NCI-H2171 (cell line): ENCODE data around the gene PCMT1.
"Not testable (repeated sequence)": the region's sequence is repeated elsewhere in the genome, so short reads cannot be mapped to it uniquely, and the experiment has no call there.

ENCODE experiments used
- DNase-seq: peaks from one replicate; lab custom pipeline; 2025; lab: John Stamatoyannopoulos, UW

Gene PCMT1

GRCh38 chr6:149820506-149820905, 71.0 kb downstream of the PCMT1 start:
- DNase-seq: no peak

- no peak for DNase-seq
Measured at GRCh38 chr6:149821492-149821891, 72.0 kb downstream of the PCMT1 start.

- no peak for DNase-seq
Measured at GRCh38 chr6:149823013-149823412, 73.5 kb downstream of the PCMT1 start.

- no peak for DNase-seq
Measured at GRCh38 chr6:149825292-149825691, 75.8 kb downstream of the PCMT1 start.

GRCh38 chr6:149830731-149831307, 81.3 kb downstream of the PCMT1 start:
- DNase-seq: no peak

- no peak for DNase-seq
Measured at GRCh38 chr6:149831308-149831820, 81.8 kb downstream of the PCMT1 start.

GRCh38 chr6:149833651-149834050, 84.1 kb downstream of the PCMT1 start:
- DNase-seq: no peak

GRCh38 chr6:149834513-149835481, 85.3 kb downstream of the PCMT1 start:
- DNase-seq: no peak

- DNase-seq: no peak
Measured at GRCh38 chr6:149840345-149841075, 91.0 kb downstream of the PCMT1 start.

- no peak for DNase-seq
Measured at GRCh38 chr6:149842331-149842730, 92.8 kb downstream of the PCMT1 start.

GRCh38 chr6:149843051-149843633, 93.6 kb downstream of the PCMT1 start:
- DNase-seq: no peak

- DNase-seq: not testable (repeated sequence)
Measured at GRCh38 chr6:149844036-149844435, 94.5 kb downstream of the PCMT1 start.

- no peak for DNase-seq
Measured at GRCh38 chr6:149844480-149844879, 94.9 kb downstream of the PCMT1 start.

GRCh38 chr6:149845549-149845948, 96.0 kb downstream of the PCMT1 start:
- no peak for DNase-seq

- DNase-seq: peak; percentile 81
Measured at GRCh38 chr6:149846321-149846720, 96.8 kb downstream of the PCMT1 start.

GRCh38 chr6:149847939-149848267, 98.4 kb downstream of the PCMT1 start:
- no peak for DNase-seq

- DNase-seq: not testable (repeated sequence)
Measured at GRCh38 chr6:149848343-149848742, 98.8 kb downstream of the PCMT1 start.

GRCh38 chr6:149851461-149852110, 102.0 kb downstream of the PCMT1 start:
- no peak for DNase-seq

- no peak for DNase-seq
Measured at GRCh38 chr6:149852180-149852579, 102.6 kb downstream of the PCMT1 start.

GRCh38 chr6:149852881-149853280, 103.3 kb downstream of the PCMT1 start:
- no peak for DNase-seq

- DNase-seq: not testable (repeated sequence)
Measured at GRCh38 chr6:149854017-149854416, 104.5 kb downstream of the PCMT1 start.

GRCh38 chr6:149854532-149854931, 105.0 kb downstream of the PCMT1 start:
- DNase-seq: no peak
